ENCODE results near the gene LRRC51.

- TF ChIP-seq CTCF (IDR thresholded peaks at IDR 0.05; ENCODE audit: insufficient read depth, low read length, poor library complexity, severe bottlenecking) (no peak), EZH2phosphoT487 (conservative IDR thresholded peaks at IDR 0.05; ENCODE audit: low read length) (no peak)
These were observed 21.9 kb downstream of the LRRC51 start for GRCh38 chr11:72102631-72102945.

Data from SU-DHL-6 (cell line).